ENCODE data around the gene ADGRG7. TPM values are rescaled to one million over a fixed set of nuclear protein-coding genes. Genes with fewer than 3 reads are reported as not detected.

Gene ADGRG7
- total and polyA plus RNA-seq, 4 donors: 2.1 to 65.5 (median 13.7) TPM

DNA sequence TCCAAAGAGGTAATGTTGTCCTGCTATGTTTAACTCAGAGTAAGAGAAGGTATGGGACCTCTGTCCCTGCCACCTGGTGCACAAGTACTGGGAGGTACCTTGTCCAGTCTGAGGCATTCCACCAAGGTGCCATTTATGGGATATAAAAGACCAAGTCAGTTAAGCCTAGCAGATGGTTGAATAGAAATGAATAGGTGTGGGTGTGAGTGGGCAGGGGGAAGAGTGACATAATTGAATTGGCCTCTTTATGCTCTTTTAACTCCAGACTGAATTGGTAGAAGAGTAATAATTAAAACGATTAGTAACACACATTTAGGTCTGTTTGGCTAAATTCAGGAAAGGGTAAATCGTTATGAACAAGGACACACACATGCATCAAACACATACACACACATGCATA, 562 bp downstream of the ADGRG7 start:
- WGBS: 86% methylated on average over 2 of the region's 2 CpGs
- Histone ChIP-seq H3K9ac (ENCODE audit: low read depth in 1 of 2, low read length in 2 of 2) (no peak overlapping the region), H3K4me1 (ENCODE audit: control insufficient read depth in 4 of 4, insufficient read depth in 4 of 4, low read length in 3 of 4) (peaks cover 1 to 15% (median 12%) of the 10 kb centered on the region in 4 donors), H3K36me3 (ENCODE audit: control insufficient read depth in 4 of 4, insufficient read depth in 3 of 4, low read depth in 1 of 4, low read length in 3 of 4) (no peaks in the 10 kb centered on the region), H3K27ac (ENCODE audit: low read depth in 1 of 2, low read length in 2 of 2) (no peak overlapping the region), H3K27me3 (ENCODE audit: control insufficient read depth in 4 of 4, insufficient read depth in 4 of 4, low read length in 3 of 4) (no peaks in the 10 kb centered on the region), H3K9me3 (ENCODE audit: control insufficient read depth in 4 of 4, low read length in 3 of 4) (no peaks in the 10 kb centered on the region), H3K4me3 (ENCODE audit: low read depth in 1 of 3, low read length in 3 of 3) (no peak overlapping the region)
- DNase-seq (ENCODE audit: low spot score): no peak
- TF ChIP-seq HNF4A (conservative IDR thresholded peaks at IDR 0.05): no peak
- no peak for TF ChIP-seq YY1 (IDR thresholded peaks at IDR 0.05)
- TF ChIP-seq FOXA1 (IDR thresholded peaks at IDR 0.05): no peak
- TF ChIP-seq, protein P1, sequence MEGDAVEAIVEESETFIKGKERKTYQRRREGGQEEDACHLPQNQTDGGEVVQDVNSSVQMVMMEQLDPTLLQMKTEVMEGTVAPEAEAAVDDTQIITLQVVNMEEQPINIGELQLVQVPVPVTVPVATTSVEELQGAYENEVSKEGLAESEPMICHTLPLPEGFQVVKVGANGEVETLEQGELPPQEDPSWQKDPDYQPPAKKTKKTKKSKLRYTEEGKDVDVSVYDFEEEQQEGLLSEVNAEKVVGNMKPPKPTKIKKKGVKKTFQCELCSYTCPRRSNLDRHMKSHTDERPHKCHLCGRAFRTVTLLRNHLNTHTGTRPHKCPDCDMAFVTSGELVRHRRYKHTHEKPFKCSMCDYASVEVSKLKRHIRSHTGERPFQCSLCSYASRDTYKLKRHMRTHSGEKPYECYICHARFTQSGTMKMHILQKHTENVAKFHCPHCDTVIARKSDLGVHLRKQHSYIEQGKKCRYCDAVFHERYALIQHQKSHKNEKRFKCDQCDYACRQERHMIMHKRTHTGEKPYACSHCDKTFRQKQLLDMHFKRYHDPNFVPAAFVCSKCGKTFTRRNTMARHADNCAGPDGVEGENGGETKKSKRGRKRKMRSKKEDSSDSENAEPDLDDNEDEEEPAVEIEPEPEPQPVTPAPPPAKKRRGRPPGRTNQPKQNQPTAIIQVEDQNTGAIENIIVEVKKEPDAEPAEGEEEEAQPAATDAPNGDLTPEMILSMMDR (IDR thresholded peaks at IDR 0.05; ENCODE audit: low read depth, low read length, missing input control): no peak
- no peak for TF ChIP-seq SP1 (IDR thresholded peaks at IDR 0.05)
- TF ChIP-seq, protein P2, sequence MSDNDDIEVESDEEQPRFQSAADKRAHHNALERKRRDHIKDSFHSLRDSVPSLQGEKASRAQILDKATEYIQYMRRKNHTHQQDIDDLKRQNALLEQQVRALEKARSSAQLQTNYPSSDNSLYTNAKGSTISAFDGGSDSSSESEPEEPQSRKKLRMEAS (IDR thresholded peaks at IDR 0.05): no peak
- TF ChIP-seq HNF4G (IDR thresholded peaks at IDR 0.05): no peak

DNA sequence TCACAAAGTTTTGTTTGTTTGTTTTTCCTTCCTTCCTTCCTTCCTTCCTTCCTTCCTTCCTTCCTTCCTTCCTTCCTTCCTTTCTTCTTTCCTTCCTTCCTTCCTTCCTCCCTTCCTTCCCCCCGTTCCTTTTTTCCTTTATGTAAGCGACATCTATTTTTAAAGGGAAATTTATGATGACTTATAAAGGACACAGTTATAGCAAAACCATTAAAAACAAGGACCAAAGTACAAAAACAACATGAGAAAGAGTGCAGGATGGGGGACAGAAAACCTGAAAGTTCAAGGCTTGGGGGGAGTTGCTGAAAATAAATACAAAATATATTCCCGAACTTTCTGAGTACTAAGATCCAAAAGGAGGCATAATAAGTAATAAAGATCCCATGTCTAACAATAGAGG, 1.8 kb downstream of the ADGRG7 start:
- H3K9ac ChIP-seq (ENCODE audit: low read depth in 1 of 2, low read length in 2 of 2): no peak overlapping the region
- H3K9me3 ChIP-seq (ENCODE audit: control insufficient read depth in 4 of 4, low read length in 3 of 4): no peaks in the 10 kb centered on the region
- H3K4me1 ChIP-seq (ENCODE audit: control insufficient read depth in 4 of 4, insufficient read depth in 4 of 4, low read length in 3 of 4): peaks cover 2 to 21% (median 13%) of the 10 kb centered on the region in 4 donors
- no peak overlapping the region for H3K27ac ChIP-seq (ENCODE audit: low read depth in 1 of 2, low read length in 2 of 2)
- TF ChIP-seq, protein P3, sequence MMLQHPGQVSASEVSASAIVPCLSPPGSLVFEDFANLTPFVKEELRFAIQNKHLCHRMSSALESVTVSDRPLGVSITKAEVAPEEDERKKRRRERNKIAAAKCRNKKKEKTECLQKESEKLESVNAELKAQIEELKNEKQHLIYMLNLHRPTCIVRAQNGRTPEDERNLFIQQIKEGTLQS (IDR thresholded peaks at IDR 0.05): no peak
- TF ChIP-seq, protein P4, sequence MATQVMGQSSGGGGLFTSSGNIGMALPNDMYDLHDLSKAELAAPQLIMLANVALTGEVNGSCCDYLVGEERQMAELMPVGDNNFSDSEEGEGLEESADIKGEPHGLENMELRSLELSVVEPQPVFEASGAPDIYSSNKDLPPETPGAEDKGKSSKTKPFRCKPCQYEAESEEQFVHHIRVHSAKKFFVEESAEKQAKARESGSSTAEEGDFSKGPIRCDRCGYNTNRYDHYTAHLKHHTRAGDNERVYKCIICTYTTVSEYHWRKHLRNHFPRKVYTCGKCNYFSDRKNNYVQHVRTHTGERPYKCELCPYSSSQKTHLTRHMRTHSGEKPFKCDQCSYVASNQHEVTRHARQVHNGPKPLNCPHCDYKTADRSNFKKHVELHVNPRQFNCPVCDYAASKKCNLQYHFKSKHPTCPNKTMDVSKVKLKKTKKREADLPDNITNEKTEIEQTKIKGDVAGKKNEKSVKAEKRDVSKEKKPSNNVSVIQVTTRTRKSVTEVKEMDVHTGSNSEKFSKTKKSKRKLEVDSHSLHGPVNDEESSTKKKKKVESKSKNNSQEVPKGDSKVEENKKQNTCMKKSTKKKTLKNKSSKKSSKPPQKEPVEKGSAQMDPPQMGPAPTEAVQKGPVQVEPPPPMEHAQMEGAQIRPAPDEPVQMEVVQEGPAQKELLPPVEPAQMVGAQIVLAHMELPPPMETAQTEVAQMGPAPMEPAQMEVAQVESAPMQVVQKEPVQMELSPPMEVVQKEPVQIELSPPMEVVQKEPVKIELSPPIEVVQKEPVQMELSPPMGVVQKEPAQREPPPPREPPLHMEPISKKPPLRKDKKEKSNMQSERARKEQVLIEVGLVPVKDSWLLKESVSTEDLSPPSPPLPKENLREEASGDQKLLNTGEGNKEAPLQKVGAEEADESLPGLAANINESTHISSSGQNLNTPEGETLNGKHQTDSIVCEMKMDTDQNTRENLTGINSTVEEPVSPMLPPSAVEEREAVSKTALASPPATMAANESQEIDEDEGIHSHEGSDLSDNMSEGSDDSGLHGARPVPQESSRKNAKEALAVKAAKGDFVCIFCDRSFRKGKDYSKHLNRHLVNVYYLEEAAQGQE (IDR thresholded peaks at IDR 0.05): no peak
- TF ChIP-seq HNF4A (conservative IDR thresholded peaks at IDR 0.05): no peak
- WGBS: 66% methylated on average over 3 of the region's 3 CpGs
- no peaks in the 10 kb centered on the region for H3K36me3 ChIP-seq (ENCODE audit: control insufficient read depth in 4 of 4, insufficient read depth in 3 of 4, low read depth in 1 of 4, low read length in 3 of 4)
- H3K4me3 ChIP-seq (ENCODE audit: low read depth in 1 of 3, low read length in 3 of 3): no peak overlapping the region
- no peaks in the 10 kb centered on the region for H3K27me3 ChIP-seq (ENCODE audit: control insufficient read depth in 4 of 4, insufficient read depth in 4 of 4, low read length in 3 of 4)
- DNase-seq (ENCODE audit: low spot score): no peak

DNA sequence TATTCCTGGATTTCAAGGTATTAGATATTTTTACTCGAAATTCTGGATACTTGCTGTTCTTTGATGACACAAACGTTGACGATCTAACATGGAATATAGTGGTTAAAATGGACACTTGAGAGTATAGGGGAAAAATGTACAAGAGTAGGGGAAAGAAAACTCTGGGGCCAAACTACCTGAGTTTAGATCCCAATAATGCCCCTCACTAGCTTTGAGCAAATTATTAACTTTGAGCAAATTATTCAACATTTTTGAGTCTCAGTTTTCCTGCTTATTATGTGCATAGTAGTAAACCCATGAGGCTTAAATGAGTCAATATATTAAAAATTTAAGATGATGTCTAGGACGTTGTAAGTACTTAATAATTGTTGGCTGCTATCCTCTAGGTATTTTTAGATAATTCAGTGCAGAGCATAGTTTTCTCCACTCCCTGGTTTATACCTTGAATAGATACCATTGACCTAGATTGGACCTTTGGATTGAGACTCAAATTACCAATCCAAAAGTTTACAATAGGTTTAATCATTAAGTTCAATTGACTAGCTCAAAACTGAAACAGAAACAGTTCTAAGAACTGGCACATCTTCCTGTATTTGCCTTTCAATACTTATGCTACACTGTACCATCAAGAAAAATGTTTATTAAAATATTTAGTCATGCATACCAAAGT, 4.5 kb downstream of the ADGRG7 start:
- no peak for DNase-seq (ENCODE audit: low spot score)
- peak overlapping the region; percentile 59 to 71 for H3K27ac ChIP-seq (ENCODE audit: low read depth in 1 of 2, low read length in 2 of 2)
- H3K9me3 ChIP-seq (ENCODE audit: control insufficient read depth in 4 of 4, low read length in 3 of 4): no peaks in the 10 kb centered on the region
- H3K9ac ChIP-seq (ENCODE audit: low read depth in 1 of 2, low read length in 2 of 2): peak overlapping the region in 1 of 2 donors; percentile 54
- peak overlapping the region in 2 of 3 donors; percentile 11 to 19 for H3K4me3 ChIP-seq (ENCODE audit: low read depth in 1 of 3, low read length in 3 of 3)
- WGBS: 34% methylated on average over 4 of the region's 4 CpGs
- H3K27me3 ChIP-seq (ENCODE audit: control insufficient read depth in 4 of 4, insufficient read depth in 4 of 4, low read length in 3 of 4): no peaks in the 10 kb centered on the region
- peaks cover 2 to 21% (median 13%) of the 10 kb centered on the region in 4 donors for H3K4me1 ChIP-seq (ENCODE audit: control insufficient read depth in 4 of 4, insufficient read depth in 4 of 4, low read length in 3 of 4)
- no peaks in the 10 kb centered on the region for H3K36me3 ChIP-seq (ENCODE audit: control insufficient read depth in 4 of 4, insufficient read depth in 3 of 4, low read depth in 1 of 4, low read length in 3 of 4)
- TF ChIP-seq, protein P4 (IDR thresholded peaks at IDR 0.05): peak; percentile 55
- TF ChIP-seq FOXA1 (IDR thresholded peaks at IDR 0.05) (no peak), SP1 (IDR thresholded peaks at IDR 0.05) (peak; percentile 88), JUND (IDR thresholded peaks at IDR 0.05) (peak in 1 of 2 donors; percentile 60), YY1 (IDR thresholded peaks at IDR 0.05) (peak; percentile 59), RXRA (IDR thresholded peaks at IDR 0.05) (peak; percentile 72 to 75), FOXA2 (IDR thresholded peaks at IDR 0.05) (peak; percentile 31), NR2F2 (IDR thresholded peaks at IDR 0.05) (peak; percentile 12), HNF4G (IDR thresholded peaks at IDR 0.05) (peak; percentile 62), RAD21 (IDR thresholded peaks at IDR 0.05) (peak in 1 of 2 donors; percentile 39)
- TF ChIP-seq, protein P1 (IDR thresholded peaks at IDR 0.05; ENCODE audit: low read depth, low read length, missing input control): no peak

Measured in liver (tissue), 9 donors.